Activated CD4-positive, alpha-beta memory T cell treated with anti-CD3 and anti-CD28 coated beads for 36 hours (primary cell): ENCODE measurements around the gene OPN1MW3. TPM values are rescaled to one million over a fixed set of nuclear protein-coding genes. Genes with fewer than 3 reads are reported as not detected.

ENCODE experiments used
- CTCF ChIA-PET: fragments of 350-600 bp; sonication (Branson Sonifier 250); formaldehyde crosslinking; loops from one replicate; lab custom pipeline; 2021; ENCODE audit warnings: antibody characterized with exemption, inconsistent platforms; lab: Charles Lee
- POLR2A ChIA-PET: fragments of 350-600 bp; sonication (Branson Sonifier 250); formaldehyde crosslinking; loops from one replicate; lab custom pipeline; 2021; ENCODE audit warnings: antibody characterized with exemption; lab: Charles Lee
- DNase-seq: peaks from one replicate; pipeline ENCODE4 v3.0.0-alpha.2; 2020
- H3K27ac Mint-ChIP-seq: one replicate; pipeline ENCODE4 v1.8.0; 2021; ENCODE audit warnings: mixed read lengths
- H3K27me3 Mint-ChIP-seq: one replicate; pipeline ENCODE4 v1.8.0; 2021; ENCODE audit warnings: mixed read lengths
- H3K36me3 Mint-ChIP-seq: one replicate; pipeline ENCODE4 v1.8.0; 2021; ENCODE audit warnings: mixed read lengths
- H3K4me1 Mint-ChIP-seq: one replicate; pipeline ENCODE4 v1.8.0; 2021; ENCODE audit warnings: low read depth, mixed read lengths
- H3K4me3 Mint-ChIP-seq: one replicate; pipeline ENCODE4 v1.8.0; 2021; ENCODE audit warnings: mild to moderate bottlenecking, mixed read lengths
- H3K9me3 Mint-ChIP-seq: one replicate; pipeline ENCODE4 v1.8.0; 2021; ENCODE audit warnings: mixed read lengths
- intact Hi-C: fragments of 100-400 bp; cut with micrococcal nuclease; formaldehyde crosslinking; loops from one replicate; pipeline ENCODE4 v1.15.1; 2023
- total RNA-seq, 2 experiments: library from RNA; stranded (reverse); gene quantifications; one replicate each; pipeline ENCODE4 v1.2.3, GENCODE V29; 2021

The OPN1MW3 gene
- total RNA-seq, 2 experiments from 2014 or later = not detected

DNA sequence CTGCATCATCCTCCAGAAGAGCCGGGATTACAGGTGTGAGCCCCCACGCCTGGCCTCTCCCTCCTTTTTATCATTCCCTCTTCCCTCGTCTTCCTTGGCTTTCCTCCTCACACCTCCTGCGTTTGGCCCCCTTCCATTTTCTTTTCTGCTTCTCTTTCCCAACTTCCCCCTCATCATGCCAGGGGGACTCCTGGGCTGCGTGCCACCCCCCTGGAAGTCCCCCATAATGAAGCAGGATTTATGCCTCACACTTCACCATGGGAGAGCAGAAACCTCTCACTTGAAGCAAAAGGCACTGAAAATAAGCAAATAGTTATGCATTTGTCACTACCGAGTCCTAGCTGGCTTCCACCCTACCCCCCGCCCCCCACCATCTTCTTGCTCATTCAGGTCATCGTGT lies 46.1 kb downstream of the OPN1MW3 start:
- intact Hi-C loops = no loop called here
- ChIA-PET POLR2A (no interaction called here), CTCF (no interaction called here)
- H3K27me3 Mint-ChIP-seq = no peaks in the 10 kb centered on the region
- no peak overlapping the region for H3K4me3 Mint-ChIP-seq
- no peaks in the 10 kb centered on the region for H3K9me3 Mint-ChIP-seq
- no peaks in the 10 kb centered on the region for H3K36me3 Mint-ChIP-seq
- no peak overlapping the region for H3K27ac Mint-ChIP-seq
- peaks cover 11% of the 10 kb centered on the region for H3K4me1 Mint-ChIP-seq
- no peak for DNase-seq

GRCh38 chrX:154304846-154305245 lies 47.5 kb downstream of the OPN1MW3 start:
- peaks cover 17% of the 10 kb centered on the region for H3K4me1 Mint-ChIP-seq
- DNase-seq = no peak
- H3K9me3 Mint-ChIP-seq = no peaks in the 10 kb centered on the region
- POLR2A ChIA-PET = no interaction called here
- no peak overlapping the region for H3K4me3 Mint-ChIP-seq
- no peak overlapping the region for H3K27ac Mint-ChIP-seq
- CTCF ChIA-PET = interaction anchor here (0.6 kb wide), 1 partner anchor 8 kb away, joined by 3 read pairs; no protein-coding TSS in a partner anchor
- no peaks in the 10 kb centered on the region for H3K27me3 Mint-ChIP-seq
- no peaks in the 10 kb centered on the region for H3K36me3 Mint-ChIP-seq
- intact Hi-C loops = no loop called here

- H3K4me3 Mint-ChIP-seq = no peak overlapping the region
- H3K9me3 Mint-ChIP-seq = no peaks in the 10 kb centered on the region
- no peaks in the 10 kb centered on the region for H3K36me3 Mint-ChIP-seq
- no peaks in the 10 kb centered on the region for H3K27me3 Mint-ChIP-seq
- intact Hi-C loops = no loop called here
- CTCF ChIA-PET = no interaction called here
- POLR2A ChIA-PET = interaction anchor here (0.6 kb wide), 1 partner anchor 93 kb away, joined by 3 read pairs; the partner anchor contains the start of gene RPL10
- H3K27ac Mint-ChIP-seq = no peak overlapping the region
- DNase-seq = no peak
- peaks cover 18% of the 10 kb centered on the region for H3K4me1 Mint-ChIP-seq
Observed at GRCh38 chrX:154305541-154306205, 48.3 kb downstream of the OPN1MW3 start.

DNA sequence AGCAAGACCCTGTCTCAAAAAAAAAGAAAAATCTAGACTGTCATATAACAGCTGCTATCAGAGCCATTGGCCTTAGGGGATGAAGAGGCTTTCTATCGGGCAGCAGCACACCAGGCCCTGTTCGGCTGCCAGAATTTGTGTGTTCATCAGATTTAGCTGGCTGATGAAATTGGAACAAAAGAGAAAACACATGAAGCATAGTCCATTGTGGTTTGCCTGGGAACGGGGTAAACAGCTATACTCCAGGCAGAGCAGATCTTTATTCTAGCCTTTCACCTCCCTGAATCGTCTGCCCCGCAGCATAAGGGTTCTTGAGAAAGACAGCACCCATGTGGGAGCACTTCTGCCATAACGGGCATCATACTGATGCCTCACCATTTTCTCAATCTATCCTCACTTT lies 49.8 kb downstream of the OPN1MW3 start:
- H3K36me3 Mint-ChIP-seq = no peaks in the 10 kb centered on the region
- DNase-seq = no peak
- H3K4me3 Mint-ChIP-seq = no peak overlapping the region
- intact Hi-C loops = no loop called here
- no peak overlapping the region for H3K27ac Mint-ChIP-seq
- H3K27me3 Mint-ChIP-seq = no peaks in the 10 kb centered on the region
- ChIA-PET CTCF (interaction anchor here (0.6 to 2.3 kb wide), 3 partner anchors 20 to 510 kb away, joined by 3 to 7 read pairs (median 5); no protein-coding TSS in a partner anchor), POLR2A (no interaction called here)
- no peaks in the 10 kb centered on the region for H3K9me3 Mint-ChIP-seq
- peaks cover 32% of the 10 kb centered on the region for H3K4me1 Mint-ChIP-seq

DNA sequence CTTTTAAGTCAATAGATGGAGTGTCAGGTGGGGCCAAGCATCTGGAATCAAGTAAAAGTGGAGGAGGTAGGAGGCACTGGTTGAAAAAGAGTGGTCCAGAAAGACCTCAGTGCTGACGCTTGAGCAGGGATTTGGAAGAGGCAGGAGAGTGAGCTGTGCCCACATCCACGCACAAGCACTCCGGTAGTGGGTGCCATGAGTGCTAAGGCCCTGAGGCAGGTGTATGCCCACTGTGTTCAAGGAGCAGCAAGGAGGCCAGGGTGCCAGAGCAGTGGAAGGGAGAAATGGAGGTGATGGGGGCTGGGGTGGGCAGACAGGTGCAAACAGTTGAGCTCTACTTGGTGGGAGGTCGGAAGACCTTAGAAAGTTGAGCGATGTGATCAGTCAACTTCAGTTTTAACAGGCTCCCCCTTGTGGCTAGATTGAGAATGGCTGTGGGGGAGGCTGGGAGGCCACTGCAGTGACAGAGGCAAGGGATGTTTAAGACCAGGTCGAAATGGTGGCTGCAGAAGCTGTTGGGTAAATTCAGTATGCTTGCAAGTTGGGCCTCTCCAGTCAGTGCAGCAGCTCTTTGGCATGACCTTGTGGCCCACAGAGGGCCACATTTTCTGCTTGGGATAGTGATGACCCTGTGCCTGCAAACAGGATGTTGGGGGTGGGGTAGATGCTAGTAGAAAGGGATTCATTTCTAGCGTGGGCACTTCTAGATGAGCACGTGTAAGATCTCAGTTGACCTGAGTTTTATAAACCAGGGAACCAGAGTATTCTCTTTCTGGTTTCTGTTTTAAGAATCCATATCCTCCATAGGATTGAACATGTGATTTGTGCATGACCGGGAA lies 50.9 kb downstream of the OPN1MW3 start:
- Mint-ChIP-seq H3K9me3 (no peaks in the 10 kb centered on the region), H3K36me3 (no peaks in the 10 kb centered on the region), H3K4me3 (no peak overlapping the region), H3K27ac (peak overlapping the region; percentile 51), H3K4me1 (peaks cover 41% of the 10 kb centered on the region), H3K27me3 (no peaks in the 10 kb centered on the region)
- ChIA-PET CTCF (interaction anchor here (0.6 to 2.3 kb wide), 15 partner anchors 9 to 259 kb away, joined by 3 to 13 read pairs (median 4); partner anchors contain the start of gene MECP2), POLR2A (no interaction called here)
- intact Hi-C loops = no loop called here
- peak; percentile 87 for DNase-seq

DNA sequence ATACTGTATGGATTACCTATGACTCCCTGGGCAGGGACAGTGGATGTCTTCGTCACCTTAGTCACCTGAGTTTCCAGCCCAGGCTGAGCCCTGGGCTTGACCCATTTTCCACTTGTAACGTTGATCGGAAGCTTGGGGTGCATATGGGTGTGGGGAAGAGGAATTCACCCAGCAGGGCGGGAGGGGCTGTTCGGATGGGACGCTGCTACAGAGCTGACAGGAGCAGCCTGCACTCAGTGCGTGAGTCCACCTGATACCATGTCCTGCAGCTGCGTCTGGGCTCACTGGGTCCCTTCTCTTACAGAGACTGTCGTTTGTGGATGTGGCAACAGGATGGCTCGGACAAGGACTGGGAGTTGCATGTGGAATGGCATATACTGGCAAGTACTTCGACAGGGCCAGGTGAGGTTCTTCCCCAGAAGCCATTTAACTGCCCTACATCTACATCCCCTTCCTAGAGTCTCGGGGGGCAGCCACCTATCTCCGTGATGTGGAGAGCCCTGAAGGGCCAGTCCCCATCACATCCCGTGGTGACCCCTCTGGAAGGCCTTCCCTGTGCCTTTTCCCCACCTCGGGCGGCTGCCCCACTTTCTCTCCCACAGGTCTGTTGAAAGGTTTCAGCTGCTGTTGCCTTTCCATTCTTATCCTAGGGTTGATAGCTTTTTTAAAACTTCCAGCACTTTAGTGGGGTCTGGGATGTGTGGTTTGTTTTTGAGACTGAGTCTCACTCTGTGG lies 51.8 kb downstream of the OPN1MW3 start:
- no peaks in the 10 kb centered on the region for H3K27me3 Mint-ChIP-seq
- no peaks in the 10 kb centered on the region for H3K36me3 Mint-ChIP-seq
- no peak overlapping the region for H3K4me3 Mint-ChIP-seq
- peaks cover 50% of the 10 kb centered on the region for H3K4me1 Mint-ChIP-seq
- intact Hi-C loops = no loop called here
- no peaks in the 10 kb centered on the region for H3K9me3 Mint-ChIP-seq
- H3K27ac Mint-ChIP-seq = no peak overlapping the region
- no peak for DNase-seq
- ChIA-PET CTCF (interaction anchor here (0.6 to 1.8 kb wide), 13 partner anchors 9 to 260 kb away, joined by 3 to 13 read pairs (median 4); partner anchors contain the start of gene MECP2), POLR2A (no interaction called here)

- intact Hi-C loops = no loop called here
- no peaks in the 10 kb centered on the region for H3K36me3 Mint-ChIP-seq
- POLR2A ChIA-PET = no interaction called here
- DNase-seq = no peak
- no peak overlapping the region for H3K4me3 Mint-ChIP-seq
- no peaks in the 10 kb centered on the region for H3K27me3 Mint-ChIP-seq
- H3K9me3 Mint-ChIP-seq = no peaks in the 10 kb centered on the region
- CTCF ChIA-PET = interaction anchor here (1.2 kb wide), 2 partner anchors 16 to 175 kb away, joined by 3 read pairs; no protein-coding TSS in a partner anchor
- peaks cover 58% of the 10 kb centered on the region for H3K4me1 Mint-ChIP-seq
- no peak overlapping the region for H3K27ac Mint-ChIP-seq
Observed at GRCh38 chrX:154310616-154311536, 53.5 kb downstream of the OPN1MW3 start.

- ChIA-PET POLR2A (no interaction called here), CTCF (interaction anchor here (0.6 to 1.2 kb wide), 2 partner anchors 15 to 241 kb away, joined by 3 read pairs; no protein-coding TSS in a partner anchor)
- Mint-ChIP-seq H3K4me3 (no peak overlapping the region), H3K36me3 (no peaks in the 10 kb centered on the region), H3K4me1 (peaks cover 60% of the 10 kb centered on the region), H3K9me3 (no peaks in the 10 kb centered on the region), H3K27me3 (no peaks in the 10 kb centered on the region), H3K27ac (no peak overlapping the region)
- DNase-seq = no peak
- intact Hi-C loops = no loop called here
Observed at GRCh38 chrX:154312116-154312515, 54.7 kb downstream of the OPN1MW3 start.

DNA sequence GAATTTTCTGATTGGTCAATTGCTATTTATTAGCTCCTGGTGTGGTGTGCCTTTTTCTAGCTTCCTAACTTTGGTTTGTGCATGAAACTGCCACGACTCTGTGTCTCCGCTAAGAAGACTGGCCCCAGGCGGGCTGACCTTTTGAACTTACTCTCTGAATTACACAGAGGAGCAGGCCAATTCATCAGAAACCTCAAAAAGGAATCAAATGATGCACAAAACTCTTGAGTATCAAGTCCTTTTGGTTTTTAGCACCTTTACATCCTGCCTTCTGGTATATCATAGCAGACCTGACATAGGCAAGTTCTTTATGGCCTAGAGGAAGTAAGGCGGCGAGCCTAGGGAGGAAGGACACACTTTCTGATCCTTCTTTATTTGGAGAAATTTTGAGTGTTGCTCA lies 55.8 kb downstream of the OPN1MW3 start:
- Mint-ChIP-seq H3K27me3 (no peaks in the 10 kb centered on the region), H3K4me3 (peak overlapping the region; percentile 36), H3K36me3 (no peaks in the 10 kb centered on the region), H3K27ac (peak overlapping the region; percentile 82), H3K9me3 (no peaks in the 10 kb centered on the region), H3K4me1 (peaks cover 58% of the 10 kb centered on the region)
- ChIA-PET CTCF (interaction anchor here (1.0 kb wide), 1 partner anchor 8 kb away, joined by 3 read pairs; no protein-coding TSS in a partner anchor), POLR2A (no interaction called here)
- intact Hi-C loops = no loop called here
- DNase-seq = peak; percentile 62

- intact Hi-C loops = no loop called here
- Mint-ChIP-seq H3K36me3 (no peaks in the 10 kb centered on the region), H3K27me3 (no peaks in the 10 kb centered on the region), H3K9me3 (no peaks in the 10 kb centered on the region), H3K4me3 (no peak overlapping the region), H3K4me1 (peaks cover 54% of the 10 kb centered on the region), H3K27ac (no peak overlapping the region)
- DNase-seq = no peak
- ChIA-PET POLR2A (no interaction called here), CTCF (interaction anchor here (1.2 kb wide), 1 partner anchor 15 kb away, joined by 3 read pairs; no protein-coding TSS in a partner anchor)
Observed at GRCh38 chrX:154315416-154315815, 58.0 kb downstream of the OPN1MW3 start.
